UCSD-AML1 (cell line): Measurements from ENCODE around the gene KLC4.
"Not testable (repeated sequence)": the region's sequence is repeated elsewhere in the genome, so short reads cannot be mapped to it uniquely, and the experiment has no call there.

Source experiments
- DNase-seq: peaks from one replicate; lab custom pipeline; 2025; ENCODE audit not compliant: unreplicated experiment; lab: John Stamatoyannopoulos, UW

KLC4 gene

DNA sequence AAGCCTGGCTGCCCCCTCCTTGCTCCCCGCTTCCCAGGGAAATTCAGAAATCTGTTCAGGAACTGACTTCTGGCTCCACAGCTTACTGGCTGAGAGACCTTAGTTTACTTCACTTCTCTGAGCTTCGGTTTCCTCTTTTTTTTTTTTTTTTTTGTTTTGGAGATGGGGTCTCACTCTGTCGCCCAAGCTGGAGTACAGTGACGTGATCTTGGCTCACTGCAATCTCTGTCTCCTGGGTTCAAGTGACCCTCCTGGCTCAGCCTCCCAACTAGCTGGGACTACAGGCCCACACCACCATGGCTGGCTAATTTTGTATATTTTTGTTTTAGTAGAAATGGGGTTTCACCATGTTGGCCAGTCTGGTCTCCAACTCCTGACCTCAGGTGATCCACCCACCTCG is 31.6 kb downstream of the KLC4 start:
- DNase-seq = no peak

DNA sequence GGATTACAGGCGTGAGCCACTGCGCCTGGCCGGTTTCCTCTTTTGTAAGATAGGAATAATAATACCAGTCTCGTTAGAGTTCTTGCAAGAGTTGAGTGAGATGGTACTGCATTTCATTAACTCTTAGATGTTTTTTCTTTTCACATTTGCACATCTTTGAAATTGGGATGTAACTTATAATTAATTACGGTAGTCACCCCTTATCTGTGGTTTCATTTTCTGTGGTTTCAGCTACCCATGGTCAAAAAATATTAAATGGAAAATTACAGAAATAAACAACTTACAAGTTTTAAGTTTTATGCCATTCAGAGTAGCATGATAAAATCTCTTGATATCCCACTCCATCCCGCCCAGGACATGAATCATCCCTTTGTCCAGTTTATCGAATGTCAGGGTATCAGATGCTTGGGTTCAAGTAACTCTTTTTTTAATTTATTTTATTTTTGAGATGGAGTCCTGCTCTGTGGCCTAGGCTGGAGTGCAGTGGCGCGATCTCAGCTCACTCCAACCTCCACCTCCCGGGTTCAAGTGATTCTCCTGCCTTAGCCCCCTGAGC is 32.1 kb downstream of the KLC4 start:
- no peak for DNase-seq

GRCh38 chr6:43092635-43093034 is 33.2 kb downstream of the KLC4 start:
- no peak for DNase-seq

- DNase-seq = no peak
Measured at GRCh38 chr6:43093436-43094289, 34.2 kb downstream of the KLC4 start.

DNA sequence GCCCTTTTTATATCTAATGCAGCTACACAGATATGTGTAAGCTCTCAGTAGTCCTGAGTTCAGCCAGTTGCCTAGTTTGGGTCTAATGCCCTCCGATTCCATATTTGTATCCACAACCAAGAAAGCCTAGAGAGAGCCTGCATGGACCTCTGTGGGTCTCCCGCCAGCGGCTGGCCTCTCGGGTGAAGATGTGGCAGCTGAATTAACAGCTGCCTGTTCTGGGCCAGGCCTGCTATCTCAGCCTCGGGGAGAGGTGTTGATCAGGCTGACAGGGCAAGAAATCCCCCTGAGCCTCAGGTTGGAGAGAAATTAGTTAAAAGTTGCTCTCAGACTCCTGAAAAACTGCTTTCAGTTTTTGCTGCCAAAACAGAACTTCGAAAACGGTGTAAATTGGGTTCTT is 36.5 kb downstream of the KLC4 start:
- DNase-seq = no peak

- no peak for DNase-seq
Measured at GRCh38 chr6:43096451-43097097, 37.1 kb downstream of the KLC4 start.

DNA sequence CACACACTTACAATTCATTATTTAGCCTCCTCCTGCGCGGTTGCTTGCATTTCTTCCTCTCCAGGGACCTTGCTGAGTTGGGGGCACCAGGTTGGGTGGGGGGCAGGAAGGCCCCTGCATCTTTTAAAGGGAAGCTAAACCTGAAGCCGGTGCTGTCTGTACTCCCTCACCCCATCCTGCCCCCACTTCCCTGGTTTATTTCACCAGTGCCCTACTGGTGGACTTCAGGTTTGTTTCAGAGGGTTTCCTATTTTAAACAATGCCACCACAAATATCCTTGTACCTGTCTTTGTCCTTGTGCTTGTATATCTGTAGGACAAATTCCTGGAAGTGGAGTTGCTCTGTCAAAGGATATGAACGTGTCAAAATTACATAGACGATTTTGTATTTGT is 37.7 kb downstream of the KLC4 start:
- no peak for DNase-seq

- no peak for DNase-seq
Measured at GRCh38 chr6:43097502-43097901, 38.1 kb downstream of the KLC4 start.

DNA sequence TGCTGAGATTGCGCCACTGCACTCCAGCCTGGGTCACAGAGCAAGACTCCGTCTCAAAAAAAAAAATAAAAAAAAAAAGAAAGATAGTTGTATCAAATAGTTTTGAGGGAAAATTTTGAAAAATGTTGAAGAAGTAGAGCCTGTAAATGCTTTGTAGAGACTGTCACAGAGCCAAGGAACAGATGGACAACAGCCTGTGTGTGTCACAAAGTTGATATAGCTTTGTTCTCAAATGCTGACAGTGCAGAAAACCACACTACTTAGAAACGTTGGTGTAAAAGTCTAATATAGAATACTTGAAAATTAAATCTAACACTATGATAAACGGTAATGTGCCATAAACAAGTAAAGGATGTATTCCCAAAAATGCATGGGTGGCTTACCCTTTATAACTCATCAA is 42.1 kb downstream of the KLC4 start:
- no peak for DNase-seq

GRCh38 chr6:43103253-43103876 is 43.9 kb downstream of the KLC4 start:
- DNase-seq = no peak

DNA sequence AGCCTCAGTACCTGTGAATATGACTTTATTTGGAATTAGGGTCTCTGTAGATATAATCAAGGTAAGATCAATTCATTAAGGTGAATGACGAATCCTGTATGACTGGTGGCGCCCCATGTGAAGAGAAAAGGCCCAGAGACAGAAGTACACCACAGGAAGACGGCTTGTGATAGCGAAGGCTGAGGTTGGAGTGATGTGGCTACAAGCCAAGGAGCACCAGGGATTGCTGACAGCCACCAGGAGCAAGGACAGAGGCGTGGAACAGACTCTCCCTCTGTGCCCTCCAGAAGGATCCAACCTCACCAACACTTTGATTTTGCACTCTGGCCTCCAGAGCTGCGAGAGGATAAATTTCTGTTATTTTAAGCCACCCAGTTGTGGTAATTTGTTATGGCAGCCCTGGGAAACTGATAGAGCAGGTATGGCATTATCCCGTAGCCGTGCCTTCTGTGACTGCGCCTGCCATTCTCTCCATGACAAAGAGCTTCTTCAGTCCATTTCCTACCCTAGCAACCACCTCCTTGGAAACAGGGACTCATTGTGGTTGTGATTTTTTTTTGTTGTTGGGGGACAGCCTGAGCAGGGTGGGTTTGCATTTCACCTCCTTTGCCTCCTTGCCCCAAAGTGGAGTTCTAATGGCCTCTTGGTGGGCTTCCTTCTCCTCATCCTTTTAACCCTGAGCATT is 46.2 kb downstream of the KLC4 start:
- no peak for DNase-seq

DNA sequence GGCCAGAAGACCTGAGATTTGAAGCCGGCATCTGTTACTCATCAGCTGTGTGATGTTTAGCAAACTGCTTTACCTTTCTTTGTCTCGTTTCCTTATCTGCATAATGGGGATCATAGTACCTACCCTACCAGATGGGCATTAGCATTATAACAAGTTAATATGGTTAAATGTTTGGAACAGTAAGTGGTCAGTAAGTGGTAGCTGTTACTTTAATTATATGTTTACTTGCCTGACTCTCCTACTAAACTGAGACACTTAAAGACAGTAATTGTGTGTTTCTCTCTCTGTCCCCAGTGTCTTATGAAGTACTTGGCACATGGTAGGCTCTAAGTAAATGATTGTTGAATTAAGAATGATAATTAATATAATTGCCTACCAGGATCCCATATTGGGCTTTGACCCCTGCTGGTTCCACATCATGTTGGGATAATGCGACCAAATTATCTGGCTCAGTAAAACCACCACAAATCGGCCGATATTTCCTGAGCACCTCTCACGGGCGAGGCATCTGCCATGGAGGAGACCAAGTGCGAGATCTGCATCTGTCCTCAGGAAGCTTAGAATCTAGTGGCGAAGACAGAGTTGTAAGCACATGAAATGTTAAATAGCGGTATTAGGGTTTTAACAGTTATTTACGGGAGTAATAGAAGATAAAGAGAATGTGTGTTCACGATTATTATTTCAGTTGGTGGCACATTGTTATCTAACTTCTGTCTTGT is 48.1 kb downstream of the KLC4 start:
- DNase-seq = no peak

DNA sequence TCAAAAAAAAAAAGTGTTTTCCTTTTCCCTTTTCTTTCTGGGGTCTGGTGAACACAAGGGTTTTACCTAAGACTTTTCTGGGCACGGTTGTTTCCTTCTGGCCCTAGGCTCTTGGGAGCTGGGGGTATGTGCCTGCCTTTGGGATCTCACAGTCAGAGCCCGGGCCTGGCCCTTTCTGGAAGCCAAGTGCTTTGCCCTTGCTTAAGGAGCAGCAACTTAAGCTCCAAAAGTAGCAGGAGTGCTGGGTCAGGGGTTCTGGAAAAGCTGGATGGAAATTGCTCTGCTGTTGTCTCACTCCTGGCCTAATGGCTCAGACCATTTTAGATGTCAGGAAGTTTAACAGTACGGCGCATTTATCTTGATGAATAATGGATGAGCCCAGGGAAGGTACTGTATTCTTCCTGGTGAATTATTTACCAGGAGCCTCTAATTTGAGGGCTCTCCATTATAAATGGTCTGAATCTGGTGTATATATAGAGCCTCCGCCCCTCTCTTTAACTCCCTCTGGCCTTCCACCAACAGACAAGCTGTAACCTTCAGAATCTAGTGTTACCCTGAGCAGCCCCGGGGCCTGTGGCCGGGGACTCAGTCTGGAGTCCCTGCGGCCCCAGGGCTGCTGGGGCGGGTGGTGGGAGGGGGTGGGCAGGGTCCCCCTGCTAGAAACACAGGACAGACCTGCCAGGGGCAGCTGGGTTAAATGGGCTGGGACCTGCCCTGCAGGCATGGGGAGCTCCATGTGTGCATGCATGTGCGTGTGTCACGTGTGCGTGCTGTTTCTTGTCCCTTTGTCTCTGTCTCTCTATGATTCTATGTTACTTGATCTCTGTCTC is 54.2 kb downstream of the KLC4 start:
- DNase-seq = no peak

GRCh38 chr6:43115365-43115764 is 55.9 kb downstream of the KLC4 start:
- no peak for DNase-seq

DNA sequence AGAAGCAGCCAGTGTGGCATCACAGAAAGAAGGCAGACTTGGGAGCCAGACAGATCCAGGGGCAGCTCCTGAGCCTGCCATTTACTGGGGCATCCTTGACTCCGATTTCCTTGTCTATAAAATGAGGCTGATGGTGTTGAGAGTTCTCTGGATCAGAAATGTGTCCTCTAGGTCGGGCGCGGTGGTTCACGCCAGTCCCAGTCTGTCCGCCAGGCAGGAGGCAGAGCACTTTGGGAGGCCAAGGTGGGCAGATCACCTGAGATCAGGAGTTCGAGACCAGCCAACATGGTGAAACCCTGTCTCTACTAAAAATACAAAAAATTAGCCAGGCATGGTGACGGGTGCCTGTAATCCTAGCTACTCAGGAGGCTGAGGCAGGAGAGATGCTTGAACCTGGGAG is 58.0 kb downstream of the KLC4 start:
- not testable (repeated sequence) for DNase-seq

GRCh38 chr6:43119482-43119881 is 60.1 kb downstream of the KLC4 start:
- DNase-seq = no peak

- no peak for DNase-seq
Measured at GRCh38 chr6:43120101-43120763, 60.8 kb downstream of the KLC4 start.

DNA sequence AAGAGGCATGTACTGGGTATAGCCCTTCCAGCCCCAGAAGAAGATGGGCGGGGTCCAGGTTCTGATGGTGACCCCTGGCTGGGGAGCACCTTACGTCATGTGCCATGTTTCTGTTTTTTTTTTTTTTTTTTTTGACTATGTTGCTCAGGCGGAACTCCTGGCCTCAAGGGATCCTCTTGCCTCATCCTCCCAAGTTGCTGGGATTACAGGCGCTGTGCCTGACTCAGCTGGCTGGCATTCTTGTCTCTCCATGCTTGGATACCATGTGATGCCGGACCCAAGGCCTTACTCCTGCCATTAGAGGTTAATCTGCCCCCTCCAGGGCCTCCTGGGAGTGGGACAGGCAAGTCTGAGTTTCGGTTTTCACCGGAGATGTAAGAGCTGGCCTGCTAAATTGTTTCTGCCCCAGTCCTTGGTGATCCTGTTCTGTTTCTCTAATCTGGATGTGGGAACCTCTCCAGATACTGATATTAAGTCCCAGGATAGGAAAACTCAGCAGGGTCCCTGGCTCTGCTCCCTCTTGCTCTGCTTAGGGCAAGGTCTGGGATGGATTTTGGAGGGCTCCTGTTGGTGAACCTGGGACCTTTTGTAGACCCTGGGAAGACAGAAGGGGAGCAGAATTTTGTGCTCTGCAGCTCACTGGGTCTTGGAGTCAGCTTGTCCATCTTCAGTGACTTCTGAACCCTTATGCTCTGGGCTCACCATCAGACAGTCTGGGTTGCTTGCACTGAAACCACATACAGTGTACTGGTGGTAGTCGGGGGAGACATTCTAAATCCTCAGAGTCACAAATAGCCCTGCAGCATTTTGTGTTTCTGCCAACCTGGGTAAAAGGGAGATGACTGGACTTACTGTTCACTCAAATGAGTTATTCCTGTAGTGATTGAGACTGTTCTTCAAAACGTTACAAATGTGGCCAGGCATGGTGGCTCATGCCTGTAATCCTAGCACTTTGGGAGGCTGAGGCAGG is 61.8 kb downstream of the KLC4 start:
- no peak for DNase-seq
